ENCODE measurements around the gene CCDC15. TPM values are rescaled to one million over a fixed set of nuclear protein-coding genes. Genes with fewer than 3 reads are reported as not detected.

Gene CCDC15
- total and polyA plus RNA-seq, 2 experiments from 2014 or later, result 2.9 to 3.3 TPM

DNA sequence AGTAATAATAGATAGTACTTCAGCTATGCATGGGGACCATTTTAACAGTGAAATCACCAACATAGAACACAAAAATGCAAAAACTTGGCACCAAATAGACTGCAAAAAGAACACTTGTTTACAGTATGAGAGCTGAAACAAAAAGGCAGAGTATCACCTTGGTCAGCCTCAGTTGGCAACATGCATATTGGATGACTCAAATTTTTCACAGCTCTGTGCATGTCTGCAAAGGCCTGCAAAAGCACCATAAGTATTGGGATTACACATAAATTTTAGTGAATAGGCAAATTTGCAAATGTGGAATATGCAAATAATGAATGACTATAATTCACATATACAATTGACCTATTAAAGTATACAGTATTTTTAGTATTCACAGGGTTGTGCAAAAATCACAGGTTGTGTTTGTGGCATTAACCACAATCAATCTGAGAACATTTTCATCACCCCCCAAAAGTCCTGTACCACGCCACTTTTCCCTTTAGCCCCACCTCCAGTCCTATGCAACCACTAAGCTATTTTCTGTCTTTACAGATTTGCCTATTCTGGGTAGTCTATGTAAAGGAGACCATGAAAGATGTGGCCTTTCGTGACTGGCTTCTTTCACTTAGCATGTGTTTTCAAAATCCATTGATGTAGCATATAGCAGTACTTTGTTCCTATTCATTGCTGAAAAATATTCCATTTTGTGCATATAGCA is 47.2 kb downstream of the CCDC15 start:
- Mint-ChIP-seq H3K4me3 (no peak overlapping the region), H3K27ac (no peak overlapping the region), H3K4me1 (no peaks in the 10 kb centered on the region), H3K9me3 (no peaks in the 10 kb centered on the region), H3K36me3 (ENCODE audit: low read depth) (no peaks in the 10 kb centered on the region), H3K27me3 (ENCODE audit: insufficient read depth, low read depth, poor library complexity) (no peaks in the 10 kb centered on the region)
- DNase-seq (ENCODE audit: low spot score), result no peak
- Histone ChIP-seq H3K36me3 (ENCODE audit: insufficient read depth) (no peaks in the 10 kb centered on the region), H3F3A (replicated peaks; ENCODE audit: low read depth) (no peaks in the 10 kb centered on the region), H3K4me2 (no peak overlapping the region), H2AFZ (no peak overlapping the region), H3K27ac (ENCODE audit: low read depth) (no peak overlapping the region), H3K4me3 (no peak overlapping the region), H3K9me2 (ENCODE audit: insufficient read depth) (no peaks in the 10 kb centered on the region), H3K79me2 (replicated peaks; ENCODE audit: insufficient read depth) (no peaks in the 10 kb centered on the region), H3K4me1 (ENCODE audit: insufficient read depth) (no peaks in the 10 kb centered on the region), H4K20me1 (replicated peaks; ENCODE audit: insufficient read depth) (no peaks in the 10 kb centered on the region), H3K27me3 (ENCODE audit: insufficient read depth) (no peaks in the 10 kb centered on the region)
- no peak for ATAC-seq
- no peak for TF ChIP-seq EZH2 (IDR thresholded peaks at IDR 0.05; ENCODE audit: low read depth, unreplicated experiment)
- no peak for TF ChIP-seq POLR2AphosphoS5 (IDR thresholded peaks at IDR 0.05; ENCODE audit: low read depth)
- TF ChIP-seq, protein P1, sequence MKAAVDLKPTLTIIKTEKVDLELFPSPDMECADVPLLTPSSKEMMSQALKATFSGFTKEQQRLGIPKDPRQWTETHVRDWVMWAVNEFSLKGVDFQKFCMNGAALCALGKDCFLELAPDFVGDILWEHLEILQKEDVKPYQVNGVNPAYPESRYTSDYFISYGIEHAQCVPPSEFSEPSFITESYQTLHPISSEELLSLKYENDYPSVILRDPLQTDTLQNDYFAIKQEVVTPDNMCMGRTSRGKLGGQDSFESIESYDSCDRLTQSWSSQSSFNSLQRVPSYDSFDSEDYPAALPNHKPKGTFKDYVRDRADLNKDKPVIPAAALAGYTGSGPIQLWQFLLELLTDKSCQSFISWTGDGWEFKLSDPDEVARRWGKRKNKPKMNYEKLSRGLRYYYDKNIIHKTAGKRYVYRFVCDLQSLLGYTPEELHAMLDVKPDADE (IDR thresholded peaks at IDR 0.05), result no peak
- no peak for TF ChIP-seq STAT1 (IDR thresholded peaks at IDR 0.05; ENCODE audit: unreplicated experiment)
- TF ChIP-seq, protein P2, sequence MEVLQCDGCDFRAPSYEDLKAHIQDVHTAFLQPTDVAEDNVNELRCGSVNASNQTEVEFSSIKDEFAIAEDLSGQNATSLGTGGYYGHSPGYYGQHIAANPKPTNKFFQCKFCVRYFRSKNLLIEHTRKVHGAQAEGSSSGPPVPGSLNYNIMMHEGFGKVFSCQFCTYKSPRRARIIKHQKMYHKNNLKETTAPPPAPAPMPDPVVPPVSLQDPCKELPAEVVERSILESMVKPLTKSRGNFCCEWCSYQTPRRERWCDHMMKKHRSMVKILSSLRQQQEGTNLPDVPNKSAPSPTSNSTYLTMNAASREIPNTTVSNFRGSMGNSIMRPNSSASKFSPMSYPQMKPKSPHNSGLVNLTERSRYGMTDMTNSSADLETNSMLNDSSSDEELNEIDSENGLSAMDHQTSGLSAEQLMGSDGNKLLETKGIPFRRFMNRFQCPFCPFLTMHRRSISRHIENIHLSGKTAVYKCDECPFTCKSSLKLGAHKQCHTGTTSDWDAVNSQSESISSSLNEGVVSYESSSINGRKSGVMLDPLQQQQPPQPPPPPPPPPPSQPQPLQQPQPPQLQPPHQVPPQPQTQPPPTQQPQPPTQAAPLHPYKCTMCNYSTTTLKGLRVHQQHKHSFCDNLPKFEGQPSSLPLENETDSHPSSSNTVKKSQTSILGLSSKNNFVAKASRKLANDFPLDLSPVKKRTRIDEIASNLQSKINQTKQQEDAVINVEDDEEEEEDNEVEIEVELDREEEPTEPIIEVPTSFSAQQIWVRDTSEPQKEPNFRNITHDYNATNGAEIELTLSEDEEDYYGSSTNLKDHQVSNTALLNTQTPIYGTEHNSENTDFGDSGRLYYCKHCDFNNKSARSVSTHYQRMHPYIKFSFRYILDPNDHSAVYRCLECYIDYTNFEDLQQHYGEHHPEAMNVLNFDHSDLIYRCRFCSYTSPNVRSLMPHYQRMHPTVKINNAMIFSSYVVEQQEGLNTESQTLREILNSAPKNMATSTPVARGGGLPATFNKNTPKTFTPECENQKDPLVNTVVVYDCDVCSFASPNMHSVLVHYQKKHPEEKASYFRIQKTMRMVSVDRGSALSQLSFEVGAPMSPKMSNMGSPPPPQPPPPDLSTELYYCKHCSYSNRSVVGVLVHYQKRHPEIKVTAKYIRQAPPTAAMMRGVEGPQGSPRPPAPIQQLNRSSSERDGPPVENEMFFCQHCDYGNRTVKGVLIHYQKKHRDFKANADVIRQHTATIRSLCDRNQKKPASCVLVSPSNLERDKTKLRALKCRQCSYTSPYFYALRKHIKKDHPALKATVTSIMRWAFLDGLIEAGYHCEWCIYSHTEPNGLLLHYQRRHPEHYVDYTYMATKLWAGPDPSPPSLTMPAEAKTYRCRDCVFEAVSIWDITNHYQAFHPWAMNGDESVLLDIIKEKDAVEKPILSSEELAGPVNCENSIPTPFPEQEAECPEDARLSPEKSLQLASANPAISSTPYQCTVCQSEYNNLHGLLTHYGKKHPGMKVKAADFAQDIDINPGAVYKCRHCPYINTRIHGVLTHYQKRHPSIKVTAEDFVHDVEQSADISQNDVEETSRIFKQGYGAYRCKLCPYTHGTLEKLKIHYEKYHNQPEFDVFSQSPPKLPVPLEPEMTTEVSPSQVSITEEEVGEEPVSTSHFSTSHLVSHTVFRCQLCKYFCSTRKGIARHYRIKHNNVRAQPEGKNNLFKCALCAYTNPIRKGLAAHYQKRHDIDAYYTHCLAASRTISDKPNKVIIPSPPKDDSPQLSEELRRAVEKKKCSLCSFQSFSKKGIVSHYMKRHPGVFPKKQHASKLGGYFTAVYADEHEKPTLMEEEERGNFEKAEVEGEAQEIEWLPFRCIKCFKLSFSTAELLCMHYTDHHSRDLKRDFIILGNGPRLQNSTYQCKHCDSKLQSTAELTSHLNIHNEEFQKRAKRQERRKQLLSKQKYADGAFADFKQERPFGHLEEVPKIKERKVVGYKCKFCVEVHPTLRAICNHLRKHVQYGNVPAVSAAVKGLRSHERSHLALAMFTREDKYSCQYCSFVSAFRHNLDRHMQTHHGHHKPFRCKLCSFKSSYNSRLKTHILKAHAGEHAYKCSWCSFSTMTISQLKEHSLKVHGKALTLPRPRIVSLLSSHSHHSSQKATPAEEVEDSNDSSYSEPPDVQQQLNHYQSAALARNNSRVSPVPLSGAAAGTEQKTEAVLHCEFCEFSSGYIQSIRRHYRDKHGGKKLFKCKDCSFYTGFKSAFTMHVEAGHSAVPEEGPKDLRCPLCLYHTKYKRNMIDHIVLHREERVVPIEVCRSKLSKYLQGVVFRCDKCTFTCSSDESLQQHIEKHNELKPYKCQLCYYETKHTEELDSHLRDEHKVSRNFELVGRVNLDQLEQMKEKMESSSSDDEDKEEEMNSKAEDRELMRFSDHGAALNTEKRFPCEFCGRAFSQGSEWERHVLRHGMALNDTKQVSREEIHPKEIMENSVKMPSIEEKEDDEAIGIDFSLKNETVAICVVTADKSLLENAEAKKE (CRISPR knock-in tag; IDR thresholded peaks at IDR 0.05), result no peak
- TF ChIP-seq ZNF114 (CRISPR knock-in tag; IDR thresholded peaks at IDR 0.05), result no peak
- no peak for TF ChIP-seq CREB1 (CRISPR knock-in tag; IDR thresholded peaks at IDR 0.05; ENCODE audit: low read depth)
- TF ChIP-seq JUNB (IDR thresholded peaks at IDR 0.05; ENCODE audit: unreplicated experiment), result no peak
- TF ChIP-seq, protein P3, sequence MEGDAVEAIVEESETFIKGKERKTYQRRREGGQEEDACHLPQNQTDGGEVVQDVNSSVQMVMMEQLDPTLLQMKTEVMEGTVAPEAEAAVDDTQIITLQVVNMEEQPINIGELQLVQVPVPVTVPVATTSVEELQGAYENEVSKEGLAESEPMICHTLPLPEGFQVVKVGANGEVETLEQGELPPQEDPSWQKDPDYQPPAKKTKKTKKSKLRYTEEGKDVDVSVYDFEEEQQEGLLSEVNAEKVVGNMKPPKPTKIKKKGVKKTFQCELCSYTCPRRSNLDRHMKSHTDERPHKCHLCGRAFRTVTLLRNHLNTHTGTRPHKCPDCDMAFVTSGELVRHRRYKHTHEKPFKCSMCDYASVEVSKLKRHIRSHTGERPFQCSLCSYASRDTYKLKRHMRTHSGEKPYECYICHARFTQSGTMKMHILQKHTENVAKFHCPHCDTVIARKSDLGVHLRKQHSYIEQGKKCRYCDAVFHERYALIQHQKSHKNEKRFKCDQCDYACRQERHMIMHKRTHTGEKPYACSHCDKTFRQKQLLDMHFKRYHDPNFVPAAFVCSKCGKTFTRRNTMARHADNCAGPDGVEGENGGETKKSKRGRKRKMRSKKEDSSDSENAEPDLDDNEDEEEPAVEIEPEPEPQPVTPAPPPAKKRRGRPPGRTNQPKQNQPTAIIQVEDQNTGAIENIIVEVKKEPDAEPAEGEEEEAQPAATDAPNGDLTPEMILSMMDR (conservative IDR thresholded peaks at IDR 0.05; ENCODE audit: low read depth in 2 of 2), result no peak
